Measurements from ENCODE around the gene FSD1.

Gene FSD1

DNA sequence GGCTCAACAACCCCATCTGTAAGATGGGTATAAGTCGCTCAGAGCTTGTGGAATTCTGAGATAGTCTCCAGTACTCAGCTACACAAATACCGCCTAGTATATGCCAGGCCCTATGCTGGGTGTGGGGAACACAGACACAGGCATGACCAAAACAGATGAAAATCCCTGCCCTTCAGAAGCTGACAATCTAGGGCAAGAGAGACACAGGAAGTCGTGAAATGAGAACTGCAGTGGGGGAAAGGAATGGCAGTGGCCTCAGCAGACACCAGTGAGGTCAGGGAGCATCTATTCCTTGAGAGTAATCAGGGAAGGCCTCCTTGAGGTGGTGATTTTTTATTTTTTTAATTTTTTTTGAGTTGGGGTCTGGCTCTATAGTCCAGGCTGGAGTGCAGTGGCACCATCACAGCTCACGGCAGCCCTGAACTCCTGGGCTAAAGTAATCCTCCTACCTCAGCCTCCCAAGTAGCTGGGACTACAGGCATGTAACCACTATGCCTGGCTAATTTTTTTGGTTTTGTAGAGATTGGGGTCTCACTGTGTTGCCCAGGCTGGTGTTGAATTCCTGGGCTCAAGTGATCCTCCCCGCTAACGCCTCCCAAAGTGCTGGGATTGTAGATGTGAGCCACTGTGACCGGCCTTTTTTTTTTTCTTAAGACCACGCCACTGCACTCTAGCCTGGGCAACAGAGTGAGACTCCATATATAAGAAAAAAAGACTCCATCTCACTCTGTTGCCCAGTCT, 5.4 kb upstream of the FSD1 start:
- Histone ChIP-seq H3K9me2 (replicated peaks; ENCODE audit: low read depth, low read length) (no peaks in the 10 kb centered on the region), H3K9ac (ENCODE audit: low read depth, low read length, poor library complexity, severe bottlenecking) (no peak overlapping the region), H3K36me3 (ENCODE audit: insufficient read depth, low read length) (no peaks in the 10 kb centered on the region), H3K9me3 (ENCODE audit: insufficient read depth, low read depth, low read length) (no peaks in the 10 kb centered on the region), H3K27me3 (ENCODE audit: insufficient read depth, low read length, poor library complexity, severe bottlenecking) (no peaks in the 10 kb centered on the region), H3F3A (ENCODE audit: low read depth) (no peaks in the 10 kb centered on the region), H2AFZ (ENCODE audit: low read length) (no peak overlapping the region), H3K4me3 (ENCODE audit: low read length, poor library complexity, severe bottlenecking) (no peak overlapping the region), H4K20me1 (ENCODE audit: insufficient read depth, low read length, poor library complexity, severe bottlenecking) (no peaks in the 10 kb centered on the region), H3K79me2 (ENCODE audit: insufficient read depth, low read length) (no peaks in the 10 kb centered on the region), H3K4me2 (ENCODE audit: low read depth, low read length, poor library complexity, severe bottlenecking) (no peak overlapping the region), H3K4me1 (ENCODE audit: insufficient read depth, low read length, poor library complexity, severe bottlenecking) (peaks cover under 1% of the 10 kb centered on the region)
- TF ChIP-seq EZH2phosphoT487 (IDR thresholded peaks at IDR 0.05; ENCODE audit: borderline replicate concordance), result no peak
- TF ChIP-seq, protein P1, sequence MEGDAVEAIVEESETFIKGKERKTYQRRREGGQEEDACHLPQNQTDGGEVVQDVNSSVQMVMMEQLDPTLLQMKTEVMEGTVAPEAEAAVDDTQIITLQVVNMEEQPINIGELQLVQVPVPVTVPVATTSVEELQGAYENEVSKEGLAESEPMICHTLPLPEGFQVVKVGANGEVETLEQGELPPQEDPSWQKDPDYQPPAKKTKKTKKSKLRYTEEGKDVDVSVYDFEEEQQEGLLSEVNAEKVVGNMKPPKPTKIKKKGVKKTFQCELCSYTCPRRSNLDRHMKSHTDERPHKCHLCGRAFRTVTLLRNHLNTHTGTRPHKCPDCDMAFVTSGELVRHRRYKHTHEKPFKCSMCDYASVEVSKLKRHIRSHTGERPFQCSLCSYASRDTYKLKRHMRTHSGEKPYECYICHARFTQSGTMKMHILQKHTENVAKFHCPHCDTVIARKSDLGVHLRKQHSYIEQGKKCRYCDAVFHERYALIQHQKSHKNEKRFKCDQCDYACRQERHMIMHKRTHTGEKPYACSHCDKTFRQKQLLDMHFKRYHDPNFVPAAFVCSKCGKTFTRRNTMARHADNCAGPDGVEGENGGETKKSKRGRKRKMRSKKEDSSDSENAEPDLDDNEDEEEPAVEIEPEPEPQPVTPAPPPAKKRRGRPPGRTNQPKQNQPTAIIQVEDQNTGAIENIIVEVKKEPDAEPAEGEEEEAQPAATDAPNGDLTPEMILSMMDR (conservative IDR thresholded peaks at IDR 0.05; ENCODE audit: low read length), result no peak

DNA sequence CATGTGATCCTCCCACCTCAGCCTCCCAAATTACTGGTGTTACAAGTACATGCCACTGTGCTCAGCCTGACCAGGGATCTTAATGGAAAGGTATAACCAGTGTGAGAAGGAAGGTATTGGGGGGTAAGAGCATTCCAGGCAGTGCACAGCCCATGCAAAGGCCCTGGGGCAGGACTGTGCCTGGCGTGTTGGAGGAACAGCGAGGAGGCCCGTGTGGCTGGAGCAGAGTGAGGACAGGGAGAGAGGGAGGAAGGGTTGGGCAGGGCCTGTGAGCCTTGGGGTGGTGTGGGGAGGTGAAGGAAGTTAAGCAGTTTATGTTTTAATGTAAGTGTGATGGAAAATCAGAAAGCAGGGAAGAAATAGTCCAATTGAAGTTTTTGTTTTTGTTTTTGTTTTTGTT, 3.8 kb upstream of the FSD1 start:
- H3F3A ChIP-seq (ENCODE audit: low read depth), result no peaks in the 10 kb centered on the region
- H3K4me2 ChIP-seq (ENCODE audit: low read depth, low read length, poor library complexity, severe bottlenecking), result no peak overlapping the region
- no peaks in the 10 kb centered on the region for H3K9me2 ChIP-seq (replicated peaks; ENCODE audit: low read depth, low read length)
- H4K20me1 ChIP-seq (ENCODE audit: insufficient read depth, low read length, poor library complexity, severe bottlenecking), result no peaks in the 10 kb centered on the region
- H3K36me3 ChIP-seq (ENCODE audit: insufficient read depth, low read length), result no peaks in the 10 kb centered on the region
- peaks cover 4% of the 10 kb centered on the region for H3K4me1 ChIP-seq (ENCODE audit: insufficient read depth, low read length, poor library complexity, severe bottlenecking)
- no peaks in the 10 kb centered on the region for H3K9me3 ChIP-seq (ENCODE audit: insufficient read depth, low read depth, low read length)
- H2AFZ ChIP-seq (ENCODE audit: low read length), result no peak overlapping the region
- H3K4me3 ChIP-seq (ENCODE audit: low read length, poor library complexity, severe bottlenecking), result no peak overlapping the region
- H3K27me3 ChIP-seq (ENCODE audit: insufficient read depth, low read length, poor library complexity, severe bottlenecking), result no peaks in the 10 kb centered on the region
- H3K79me2 ChIP-seq (ENCODE audit: insufficient read depth, low read length), result no peaks in the 10 kb centered on the region
- no peak for TF ChIP-seq EZH2phosphoT487 (IDR thresholded peaks at IDR 0.05; ENCODE audit: borderline replicate concordance)
- TF ChIP-seq, protein P1 (conservative IDR thresholded peaks at IDR 0.05; ENCODE audit: low read length), result no peak
- H3K9ac ChIP-seq (ENCODE audit: low read depth, low read length, poor library complexity, severe bottlenecking), result no peak overlapping the region

DNA sequence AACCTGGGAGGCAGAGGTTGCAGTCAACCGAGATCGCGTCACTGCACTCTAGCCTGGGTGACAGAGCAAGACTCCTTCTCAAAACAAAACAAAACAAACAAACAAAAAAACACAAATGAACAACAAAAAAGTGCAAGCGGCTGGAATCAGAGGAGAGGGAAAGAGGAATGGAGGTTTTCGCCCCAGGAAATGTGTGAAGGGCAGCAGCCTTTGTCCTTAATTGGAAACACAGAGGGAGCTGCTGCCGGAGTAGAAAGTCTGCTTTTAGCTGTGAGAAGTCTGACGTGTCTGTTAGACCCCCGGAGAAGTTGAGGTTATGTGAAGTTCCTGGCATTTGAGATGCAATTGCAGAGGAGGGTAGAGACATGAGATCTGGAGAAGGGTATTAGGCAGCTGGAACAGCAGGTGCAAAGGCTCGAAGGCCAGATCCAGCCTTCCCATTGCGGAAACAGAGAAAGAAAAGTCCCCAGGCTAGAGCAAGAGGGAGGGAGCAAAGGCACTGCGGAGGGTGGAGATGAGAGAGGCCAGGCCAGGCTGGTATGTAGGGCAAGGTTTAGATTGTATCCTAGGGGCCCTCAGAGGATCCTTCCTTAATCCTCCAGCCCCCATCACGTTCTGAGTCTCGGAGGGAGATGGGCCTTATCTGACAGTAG, 2.7 kb upstream of the FSD1 start:
- H3F3A ChIP-seq (ENCODE audit: low read depth), result no peaks in the 10 kb centered on the region
- H2AFZ ChIP-seq (ENCODE audit: low read length), result peak overlapping the region; percentile 43; the same call in 1 of the 2 replicates
- no peaks in the 10 kb centered on the region for H3K9me2 ChIP-seq (replicated peaks; ENCODE audit: low read depth, low read length)
- H3K4me2 ChIP-seq (ENCODE audit: low read depth, low read length, poor library complexity, severe bottlenecking), result no peak overlapping the region
- no peaks in the 10 kb centered on the region for H3K27me3 ChIP-seq (ENCODE audit: insufficient read depth, low read length, poor library complexity, severe bottlenecking)
- H3K4me1 ChIP-seq (ENCODE audit: insufficient read depth, low read length, poor library complexity, severe bottlenecking), result peaks cover 4% of the 10 kb centered on the region
- no peak overlapping the region for H3K9ac ChIP-seq (ENCODE audit: low read depth, low read length, poor library complexity, severe bottlenecking)
- no peaks in the 10 kb centered on the region for H3K9me3 ChIP-seq (ENCODE audit: insufficient read depth, low read depth, low read length)
- H3K4me3 ChIP-seq (ENCODE audit: low read length, poor library complexity, severe bottlenecking), result no peak overlapping the region
- H3K36me3 ChIP-seq (ENCODE audit: insufficient read depth, low read length), result no peaks in the 10 kb centered on the region
- TF ChIP-seq, protein P1 (conservative IDR thresholded peaks at IDR 0.05; ENCODE audit: low read length), result no peak
- no peak for TF ChIP-seq EZH2phosphoT487 (IDR thresholded peaks at IDR 0.05; ENCODE audit: borderline replicate concordance)
- no peaks in the 10 kb centered on the region for H3K79me2 ChIP-seq (ENCODE audit: insufficient read depth, low read length)
- no peaks in the 10 kb centered on the region for H4K20me1 ChIP-seq (ENCODE audit: insufficient read depth, low read length, poor library complexity, severe bottlenecking)
